ENCODE results near the gene TTYH1.

TTYH1 gene

GRCh38 chr19:54481326-54481930 is 66.2 kb downstream of the TTYH1 start:
- peak; percentile 54 for DNase-seq (ENCODE audit: low read depth)

GRCh38 chr19:54482889-54483288 is 67.6 kb downstream of the TTYH1 start:
- DNase-seq (ENCODE audit: low read depth): no peak

- no peak for DNase-seq (ENCODE audit: low read depth)
These were observed 69.2 kb downstream of the TTYH1 start for GRCh38 chr19:54484451-54484850.

- no peak for DNase-seq (ENCODE audit: low read depth)
These were observed 70.6 kb downstream of the TTYH1 start for GRCh38 chr19:54485851-54486250.

Data from ELR (cell line).